ENCODE data around the gene CCDC124.

Gene CCDC124

DNA sequence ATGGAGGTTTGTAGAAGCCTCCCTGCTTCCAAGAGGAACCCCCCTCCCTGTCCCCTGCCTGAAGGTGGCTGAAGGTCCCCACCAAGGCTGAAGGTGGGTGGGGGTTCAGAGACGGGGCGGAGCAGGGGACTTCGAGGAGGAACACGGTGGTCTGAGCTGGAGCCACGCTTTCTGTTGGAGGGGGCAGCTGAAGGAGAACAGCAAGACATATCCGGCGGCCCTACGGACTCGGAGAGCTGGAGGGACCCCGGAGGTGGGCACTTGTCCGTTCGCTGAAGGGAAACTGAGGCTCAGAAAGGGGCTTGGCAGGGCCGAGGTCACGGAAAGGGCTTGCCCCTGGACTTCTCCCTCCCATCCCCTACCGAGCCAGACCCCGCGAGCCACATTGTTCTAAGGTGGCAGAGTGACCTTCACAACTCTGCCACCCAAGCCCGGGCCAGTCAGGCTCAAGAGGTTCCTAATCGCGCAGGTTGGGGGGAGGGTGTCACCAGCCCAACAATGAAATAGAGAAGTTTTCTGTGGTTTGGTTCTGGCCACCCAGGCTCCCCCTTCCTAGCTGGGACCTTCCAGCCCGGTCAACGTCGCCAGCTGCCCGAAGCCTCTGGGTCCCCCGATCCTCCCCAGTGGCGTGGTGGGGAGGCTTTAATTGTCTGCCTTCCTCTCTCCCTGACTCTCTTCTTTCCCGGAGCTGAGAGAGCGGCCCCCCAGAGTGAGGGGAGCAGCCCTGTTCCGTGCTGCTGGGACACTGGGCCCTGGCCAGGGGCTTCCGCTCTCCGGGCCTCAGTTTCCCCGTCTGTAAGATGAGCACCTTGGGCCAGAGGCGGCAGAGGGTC is 18.6 kb downstream of the CCDC124 start:
- TF ChIP-seq, protein P1, sequence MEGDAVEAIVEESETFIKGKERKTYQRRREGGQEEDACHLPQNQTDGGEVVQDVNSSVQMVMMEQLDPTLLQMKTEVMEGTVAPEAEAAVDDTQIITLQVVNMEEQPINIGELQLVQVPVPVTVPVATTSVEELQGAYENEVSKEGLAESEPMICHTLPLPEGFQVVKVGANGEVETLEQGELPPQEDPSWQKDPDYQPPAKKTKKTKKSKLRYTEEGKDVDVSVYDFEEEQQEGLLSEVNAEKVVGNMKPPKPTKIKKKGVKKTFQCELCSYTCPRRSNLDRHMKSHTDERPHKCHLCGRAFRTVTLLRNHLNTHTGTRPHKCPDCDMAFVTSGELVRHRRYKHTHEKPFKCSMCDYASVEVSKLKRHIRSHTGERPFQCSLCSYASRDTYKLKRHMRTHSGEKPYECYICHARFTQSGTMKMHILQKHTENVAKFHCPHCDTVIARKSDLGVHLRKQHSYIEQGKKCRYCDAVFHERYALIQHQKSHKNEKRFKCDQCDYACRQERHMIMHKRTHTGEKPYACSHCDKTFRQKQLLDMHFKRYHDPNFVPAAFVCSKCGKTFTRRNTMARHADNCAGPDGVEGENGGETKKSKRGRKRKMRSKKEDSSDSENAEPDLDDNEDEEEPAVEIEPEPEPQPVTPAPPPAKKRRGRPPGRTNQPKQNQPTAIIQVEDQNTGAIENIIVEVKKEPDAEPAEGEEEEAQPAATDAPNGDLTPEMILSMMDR (IDR thresholded peaks at IDR 0.05; ENCODE audit: low read depth, low read length, missing control alignments) = no peak
- no peak overlapping the region; the same call in 1 of the 2 replicates for H3K4me3 ChIP-seq (ENCODE audit: low read depth, low read length)
- no peak for DNase-seq (ENCODE audit: low read depth)

DNA sequence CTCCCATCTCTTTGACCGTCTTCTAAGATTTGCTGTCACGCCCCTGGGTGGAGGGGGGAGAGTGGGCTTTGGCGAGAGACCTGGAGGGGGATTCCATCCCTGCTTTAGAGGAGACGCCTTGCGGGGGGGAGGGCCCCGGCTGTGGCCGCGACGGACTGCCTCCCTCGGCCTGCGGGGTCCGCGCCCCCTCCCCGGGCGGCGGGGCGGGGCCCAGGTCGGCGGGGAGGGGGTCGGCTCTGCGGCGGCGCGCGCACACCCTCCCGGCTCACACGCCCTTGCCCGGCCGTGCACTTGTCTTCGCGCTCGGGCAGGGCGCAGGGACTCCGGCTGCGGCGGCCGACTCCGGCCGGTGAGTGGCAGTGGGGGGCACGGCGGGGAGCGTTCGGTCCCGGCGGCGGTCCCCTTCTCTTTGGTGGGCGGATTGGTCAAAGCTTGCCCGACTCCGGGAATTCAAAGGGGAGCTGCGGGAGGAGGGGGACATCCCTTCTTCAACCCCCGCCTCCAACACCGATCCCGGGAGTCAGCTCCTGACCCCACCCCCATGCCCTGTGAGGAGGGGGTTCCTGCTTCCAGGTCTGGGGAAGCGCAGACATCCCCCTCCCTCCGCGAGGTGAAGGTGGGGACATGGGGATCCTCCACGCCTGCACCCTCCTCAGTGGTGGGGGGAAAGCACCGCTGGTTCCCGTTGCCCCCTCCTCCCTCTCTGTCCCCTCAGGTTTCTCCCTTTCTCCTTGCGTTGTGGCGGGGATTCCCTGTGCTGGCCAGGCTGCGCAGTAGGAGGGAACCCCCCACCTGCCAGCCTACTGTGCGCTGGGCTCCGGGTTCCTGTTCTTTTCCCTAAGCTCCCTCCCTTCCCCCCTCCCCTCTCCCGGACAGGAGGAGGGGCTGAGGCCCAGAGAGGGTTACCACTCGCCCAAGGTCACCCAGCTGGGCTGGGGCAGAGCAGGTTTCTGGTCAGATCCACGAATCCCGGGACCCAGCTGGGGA is 19.5 kb downstream of the CCDC124 start:
- TF ChIP-seq, protein P1 (IDR thresholded peaks at IDR 0.05; ENCODE audit: low read depth, low read length, missing control alignments) = no peak
- DNase-seq (ENCODE audit: low read depth) = no peak
- H3K4me3 ChIP-seq (ENCODE audit: low read depth, low read length) = no peak overlapping the region; the same call in 1 of the 2 replicates

DNA sequence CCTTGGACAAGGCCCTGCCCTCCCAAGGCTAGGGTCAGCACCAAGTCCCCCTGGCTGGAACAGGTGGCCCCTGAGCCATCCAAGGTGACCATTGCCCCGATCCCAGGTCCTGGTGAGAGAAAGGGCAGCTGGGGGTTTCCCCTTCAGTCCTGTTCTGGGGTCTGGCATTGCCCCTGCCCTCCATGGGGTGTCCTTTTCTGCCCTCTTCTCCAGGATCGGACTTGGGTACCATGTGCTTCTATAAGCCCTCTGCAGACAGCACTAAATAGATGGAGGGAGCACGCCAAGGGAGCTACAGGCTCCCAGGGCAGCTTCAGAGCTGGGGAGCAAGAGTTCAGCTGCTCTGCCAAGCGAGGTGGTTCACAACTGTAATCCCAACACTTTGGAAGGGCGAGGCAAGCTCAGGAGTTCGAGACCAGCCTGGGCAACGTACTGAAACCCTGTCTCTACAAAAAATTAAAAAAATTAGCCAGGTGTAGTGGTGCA is 20.5 kb downstream of the CCDC124 start:
- TF ChIP-seq, protein P1 (IDR thresholded peaks at IDR 0.05; ENCODE audit: low read depth, low read length, missing control alignments) = no peak
- H3K4me3 ChIP-seq (ENCODE audit: low read depth, low read length) = no peak overlapping the region

DNA sequence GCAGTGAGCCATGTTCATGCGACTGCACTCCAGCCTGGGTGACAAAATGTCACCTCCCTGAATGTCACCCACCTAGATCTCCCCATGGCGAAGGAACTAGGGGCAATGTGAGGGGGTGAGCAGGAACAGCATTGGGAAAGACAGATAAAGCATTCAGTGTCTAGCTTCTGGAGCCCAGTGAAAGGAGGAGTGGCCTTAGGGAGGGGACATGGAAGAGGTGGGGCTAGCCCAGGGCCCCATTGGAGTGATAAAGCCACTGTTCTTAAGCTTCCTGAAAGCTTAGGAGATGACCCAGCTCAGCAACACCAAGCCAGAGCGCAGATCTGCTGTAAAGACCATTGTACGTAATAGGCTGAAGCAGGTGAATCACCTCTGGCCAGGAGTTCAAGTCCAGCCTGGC is 21.1 kb downstream of the CCDC124 start:
- no peak overlapping the region for H3K4me3 ChIP-seq (ENCODE audit: low read depth, low read length)
- TF ChIP-seq, protein P1 (IDR thresholded peaks at IDR 0.05; ENCODE audit: low read depth, low read length, missing control alignments) = no peak
- DNase-seq (ENCODE audit: low read depth) = no peak

More for the DNA sequence above, 20.5 kb downstream of the CCDC124 start:
- DNase-seq (ENCODE audit: low read depth) = no peak

DNA sequence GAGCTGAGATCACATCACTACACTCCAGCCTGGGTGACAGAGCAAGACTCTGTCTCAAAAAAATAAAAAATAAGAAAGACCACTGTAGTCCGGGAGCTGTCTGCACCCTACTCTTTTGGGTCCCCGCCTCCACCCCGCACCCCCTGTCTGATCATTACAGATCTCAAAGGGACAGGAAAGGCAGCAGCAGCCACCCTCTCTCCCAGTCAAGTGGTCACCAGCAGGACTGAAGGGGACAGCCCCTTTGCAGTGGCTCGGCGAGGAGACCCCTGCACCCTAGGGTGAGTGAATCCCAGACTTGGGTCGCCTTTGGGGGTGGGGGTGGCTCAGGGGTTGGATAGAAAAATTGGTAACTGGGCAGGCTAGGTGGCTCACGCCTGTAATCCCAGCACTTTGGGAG is 21.6 kb downstream of the CCDC124 start:
- DNase-seq (ENCODE audit: low read depth) = no peak
- TF ChIP-seq, protein P1 (IDR thresholded peaks at IDR 0.05; ENCODE audit: low read depth, low read length, missing control alignments) = no peak
- no peak overlapping the region for H3K4me3 ChIP-seq (ENCODE audit: low read depth, low read length)

DNA sequence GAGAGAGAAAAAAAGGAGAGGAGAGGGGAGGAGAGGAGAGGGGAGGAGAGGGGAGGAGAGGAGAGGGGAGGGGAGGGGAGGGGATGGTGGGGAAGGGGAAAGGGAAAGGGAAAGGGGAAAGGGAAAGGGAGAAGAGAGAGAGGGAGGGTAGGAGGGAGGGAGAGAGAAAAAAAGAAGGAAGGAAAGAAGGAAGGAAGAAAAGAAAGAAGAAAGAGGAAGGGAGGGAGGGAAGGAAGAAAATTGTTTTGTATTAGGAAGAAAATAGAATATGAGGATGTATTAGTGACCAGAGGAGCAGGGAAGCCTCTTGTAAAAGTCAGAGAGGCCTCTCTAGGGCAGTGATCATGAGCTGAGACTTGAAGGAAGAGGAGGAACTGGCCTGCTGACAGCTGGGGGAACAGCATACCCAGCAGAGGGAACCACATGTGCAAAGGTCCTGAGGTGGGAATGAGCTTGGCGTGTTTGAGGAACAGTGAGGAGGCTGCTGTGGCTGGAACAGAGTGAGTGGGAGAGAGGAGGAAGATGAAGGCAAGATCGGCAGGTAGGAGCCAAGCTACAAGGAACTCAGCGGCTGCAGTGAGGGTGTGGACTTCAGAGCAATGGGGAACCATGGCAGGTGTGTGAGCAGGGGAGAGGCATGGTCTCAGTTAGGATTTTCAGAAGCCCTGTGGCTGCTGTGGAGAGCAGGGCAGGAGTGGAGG is 24.5 kb downstream of the CCDC124 start:
- no peak for DNase-seq (ENCODE audit: low read depth)
- TF ChIP-seq, protein P1 (IDR thresholded peaks at IDR 0.05; ENCODE audit: low read depth, low read length, missing control alignments) = no peak
- no peak overlapping the region for H3K4me3 ChIP-seq (ENCODE audit: low read depth, low read length)

All from GM12864 (cell line).